HG02870 (cell line): ENCODE measurements around the gene CCDC13.

Experiments used
- ATAC-seq: cut with Tn5 transposase; IDR thresholded peaks from one replicate; pipeline ENCODE4 v1.9.1; 2021; ENCODE audit warnings: mild to moderate bottlenecking, moderate library complexity; ENCODE audit not compliant: unreplicated experiment

Gene CCDC13

GRCh38 chr3:42755681-42756578 lies 17.1 kb downstream of the CCDC13 start:
- no peak for ATAC-seq

- no peak for ATAC-seq
Observed at GRCh38 chr3:42753757-42754156, 19.3 kb downstream of the CCDC13 start.

GRCh38 chr3:42752961-42753360 lies 20.1 kb downstream of the CCDC13 start:
- no peak for ATAC-seq

- ATAC-seq: no peak
Observed at GRCh38 chr3:42752441-42752840, 20.6 kb downstream of the CCDC13 start.

- no peak for ATAC-seq
Observed at GRCh38 chr3:42751609-42752008, 21.4 kb downstream of the CCDC13 start.

GRCh38 chr3:42750834-42751233 lies 22.2 kb downstream of the CCDC13 start:
- no peak for ATAC-seq

GRCh38 chr3:42749753-42750231 lies 23.3 kb downstream of the CCDC13 start:
- no peak for ATAC-seq

- ATAC-seq: no peak
Observed at GRCh38 chr3:42749025-42749752, 23.9 kb downstream of the CCDC13 start.

- ATAC-seq: no peak
Observed at GRCh38 chr3:42747581-42747980, 25.5 kb downstream of the CCDC13 start.

- ATAC-seq: no peak
Observed at GRCh38 chr3:42746455-42747450, 26.3 kb downstream of the CCDC13 start.

GRCh38 chr3:42745776-42746454 lies 27.1 kb downstream of the CCDC13 start:
- no peak for ATAC-seq

- no peak for ATAC-seq
Observed at GRCh38 chr3:42745291-42745745, 27.7 kb downstream of the CCDC13 start.

GRCh38 chr3:42743204-42743995 lies 29.7 kb downstream of the CCDC13 start:
- no peak for ATAC-seq

GRCh38 chr3:42742688-42743087 lies 30.4 kb downstream of the CCDC13 start:
- ATAC-seq: no peak

- ATAC-seq: no peak
Observed at GRCh38 chr3:42742259-42742658, 30.8 kb downstream of the CCDC13 start.

- ATAC-seq: no peak
Observed at GRCh38 chr3:42741796-42742195, 31.3 kb downstream of the CCDC13 start.

- ATAC-seq: no peak
Observed at GRCh38 chr3:42739401-42740158, 33.5 kb downstream of the CCDC13 start.

GRCh38 chr3:42736531-42736930 lies 36.5 kb downstream of the CCDC13 start:
- no peak for ATAC-seq

- ATAC-seq: no peak
Observed at GRCh38 chr3:42736081-42736480, 37.0 kb downstream of the CCDC13 start.
